ENCODE results near the gene PPP3R2.
"Not testable (repeated sequence)": the region's sequence is repeated elsewhere in the genome, so short reads cannot be mapped to it uniquely, and the experiment has no call there.

PPP3R2 gene

DNA sequence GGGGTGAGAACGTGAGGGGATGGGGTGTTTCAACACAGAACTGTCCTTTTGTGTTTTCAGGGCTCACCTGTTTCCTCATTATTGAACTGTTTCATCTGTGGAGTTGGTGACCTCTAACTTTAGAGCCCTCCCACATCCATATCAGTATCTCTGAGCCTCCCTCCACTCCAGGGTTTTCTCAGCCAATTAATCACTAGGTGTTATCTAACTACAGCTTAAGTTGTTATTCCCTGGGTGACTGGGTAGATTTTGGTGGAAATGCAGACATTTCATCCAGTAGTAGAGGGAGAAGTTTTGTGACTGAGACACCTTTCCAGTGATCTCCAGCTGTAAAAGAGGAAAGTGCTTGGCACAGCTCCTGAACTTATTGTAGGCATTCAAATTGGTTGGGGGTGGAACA, 23.7 kb downstream of the PPP3R2 start:
- H3K9me3 ChIP-seq (ENCODE audit: control insufficient read depth, low read length), result no peaks in the 10 kb centered on the region
- no peak overlapping the region for H3K27ac ChIP-seq (ENCODE audit: insufficient read depth, low read depth, low read length, poor library complexity, severe bottlenecking)
- no peaks in the 10 kb centered on the region for H3K36me3 ChIP-seq (ENCODE audit: control insufficient read depth, insufficient read depth, low read length)
- no peak overlapping the region for H3K4me3 ChIP-seq (ENCODE audit: insufficient read depth, low read depth, low read length)
- H3K4me1 ChIP-seq (ENCODE audit: control insufficient read depth, insufficient read depth, low read length), result no peaks in the 10 kb centered on the region
- H3K27me3 ChIP-seq (ENCODE audit: control insufficient read depth, insufficient read depth, low read length, poor library complexity, severe bottlenecking), result no peaks in the 10 kb centered on the region
- WGBS, 2 experiments, result 96 to 100% methylated on average over 1 of the region's 1 CpG

GRCh38 chr9:101569741-101570501, 24.8 kb downstream of the PPP3R2 start:
- Histone ChIP-seq H3K27me3 (ENCODE audit: control insufficient read depth, insufficient read depth, low read length, poor library complexity, severe bottlenecking) (no peaks in the 10 kb centered on the region), H3K9me3 (ENCODE audit: control insufficient read depth, low read length) (no peaks in the 10 kb centered on the region), H3K36me3 (ENCODE audit: control insufficient read depth, insufficient read depth, low read length) (no peaks in the 10 kb centered on the region), H3K4me3 (ENCODE audit: insufficient read depth, low read depth, low read length) (no peak overlapping the region), H3K4me1 (ENCODE audit: control insufficient read depth, insufficient read depth, low read length) (no peaks in the 10 kb centered on the region), H3K27ac (ENCODE audit: insufficient read depth, low read depth, low read length, poor library complexity, severe bottlenecking) (no peak overlapping the region)
- WGBS, 2 experiments, result 90 to 92% methylated on average over 5 of the region's 5 CpGs

GRCh38 chr9:101567725-101568350, 26.9 kb downstream of the PPP3R2 start:
- Histone ChIP-seq H3K27me3 (ENCODE audit: control insufficient read depth, insufficient read depth, low read length, poor library complexity, severe bottlenecking) (no peaks in the 10 kb centered on the region), H3K4me1 (ENCODE audit: control insufficient read depth, insufficient read depth, low read length) (no peaks in the 10 kb centered on the region), H3K27ac (ENCODE audit: insufficient read depth, low read depth, low read length, poor library complexity, severe bottlenecking) (no peak overlapping the region), H3K36me3 (ENCODE audit: control insufficient read depth, insufficient read depth, low read length) (peaks cover 5% of the 10 kb centered on the region), H3K9me3 (ENCODE audit: control insufficient read depth, low read length) (no peaks in the 10 kb centered on the region), H3K4me3 (ENCODE audit: insufficient read depth, low read depth, low read length) (no peak overlapping the region)
- WGBS, 2 experiments, result 94 to 96% methylated on average over 3 of the region's 3 CpGs

- Histone ChIP-seq H3K36me3 (ENCODE audit: control insufficient read depth, insufficient read depth, low read length) (peaks cover 11% of the 10 kb centered on the region), H3K27ac (ENCODE audit: insufficient read depth, low read depth, low read length, poor library complexity, severe bottlenecking) (no peak overlapping the region), H3K9me3 (ENCODE audit: control insufficient read depth, low read length) (no peaks in the 10 kb centered on the region), H3K4me3 (ENCODE audit: insufficient read depth, low read depth, low read length) (no peak overlapping the region), H3K4me1 (ENCODE audit: control insufficient read depth, insufficient read depth, low read length) (no peaks in the 10 kb centered on the region), H3K27me3 (ENCODE audit: control insufficient read depth, insufficient read depth, low read length, poor library complexity, severe bottlenecking) (no peaks in the 10 kb centered on the region)
- WGBS, 2 experiments, result 77 to 84% methylated on average over 2 to 4 of the region's 5 CpGs
Measured at GRCh38 chr9:101566904-101567724, 27.7 kb downstream of the PPP3R2 start.

DNA sequence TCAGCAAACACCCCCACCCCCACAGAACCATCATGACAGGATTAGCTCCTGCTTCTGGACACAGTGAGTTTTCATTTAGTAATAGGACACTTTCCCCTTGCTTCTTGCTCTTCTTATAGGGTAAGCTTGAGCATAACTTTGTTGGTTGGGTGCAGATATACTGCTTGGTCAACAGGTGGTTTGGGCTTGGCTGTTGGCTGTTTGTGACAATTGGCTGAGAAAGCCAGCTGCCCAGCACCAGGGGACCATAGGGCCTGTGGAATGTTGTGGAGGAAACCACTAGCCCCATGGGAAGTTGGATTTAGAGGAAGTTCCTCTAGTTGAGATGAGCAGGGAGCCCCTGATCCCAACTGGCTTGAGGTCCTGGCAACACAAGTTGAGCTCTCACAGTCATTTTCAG, 30.5 kb downstream of the PPP3R2 start:
- Histone ChIP-seq H3K4me1 (ENCODE audit: control insufficient read depth, insufficient read depth, low read length) (no peaks in the 10 kb centered on the region), H3K9me3 (ENCODE audit: control insufficient read depth, low read length) (no peaks in the 10 kb centered on the region), H3K27ac (ENCODE audit: insufficient read depth, low read depth, low read length, poor library complexity, severe bottlenecking) (no peak overlapping the region), H3K4me3 (ENCODE audit: insufficient read depth, low read depth, low read length) (no peak overlapping the region), H3K27me3 (ENCODE audit: control insufficient read depth, insufficient read depth, low read length, poor library complexity, severe bottlenecking) (no peaks in the 10 kb centered on the region), H3K36me3 (ENCODE audit: control insufficient read depth, insufficient read depth, low read length) (peaks cover 23% of the 10 kb centered on the region)

GRCh38 chr9:101562966-101563365, 31.8 kb downstream of the PPP3R2 start:
- Histone ChIP-seq H3K36me3 (ENCODE audit: control insufficient read depth, insufficient read depth, low read length) (peaks cover 26% of the 10 kb centered on the region), H3K27me3 (ENCODE audit: control insufficient read depth, insufficient read depth, low read length, poor library complexity, severe bottlenecking) (no peaks in the 10 kb centered on the region), H3K4me1 (ENCODE audit: control insufficient read depth, insufficient read depth, low read length) (no peaks in the 10 kb centered on the region), H3K4me3 (ENCODE audit: insufficient read depth, low read depth, low read length) (no peak overlapping the region), H3K9me3 (ENCODE audit: control insufficient read depth, low read length) (no peaks in the 10 kb centered on the region), H3K27ac (ENCODE audit: insufficient read depth, low read depth, low read length, poor library complexity, severe bottlenecking) (no peak overlapping the region)
- 96 to 100% methylated on average over 1 of the region's 1 CpG for WGBS, 2 experiments

DNA sequence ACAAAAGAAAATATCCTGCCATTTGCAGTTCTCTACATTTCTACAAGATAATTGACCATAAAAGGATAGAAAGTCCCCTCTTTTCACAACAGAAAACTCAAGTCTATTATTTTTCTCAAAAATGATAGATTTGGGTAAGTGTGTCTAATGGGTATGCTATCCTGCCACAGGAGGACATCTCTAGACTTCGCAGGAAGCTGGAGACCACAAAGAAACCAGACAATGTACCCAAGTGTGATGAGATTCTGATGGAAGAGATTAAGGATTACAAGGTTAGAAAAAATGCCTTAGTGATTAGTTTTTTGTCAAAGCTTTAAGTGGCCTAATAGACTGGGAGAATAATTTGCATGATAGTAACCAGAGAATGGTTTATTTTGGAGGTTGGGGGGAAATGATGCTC, 33.0 kb downstream of the PPP3R2 start:
- Histone ChIP-seq H3K27ac (ENCODE audit: insufficient read depth, low read depth, low read length, poor library complexity, severe bottlenecking) (no peak overlapping the region), H3K36me3 (ENCODE audit: control insufficient read depth, insufficient read depth, low read length) (peaks cover 36% of the 10 kb centered on the region), H3K4me3 (ENCODE audit: insufficient read depth, low read depth, low read length) (no peak overlapping the region), H3K4me1 (ENCODE audit: control insufficient read depth, insufficient read depth, low read length) (no peaks in the 10 kb centered on the region), H3K27me3 (ENCODE audit: control insufficient read depth, insufficient read depth, low read length, poor library complexity, severe bottlenecking) (no peaks in the 10 kb centered on the region), H3K9me3 (ENCODE audit: control insufficient read depth, low read length) (no peaks in the 10 kb centered on the region)
- 90 to 94% methylated on average over 1 of the region's 1 CpG for WGBS, 2 experiments

- not testable (repeated sequence) for H3K27me3 ChIP-seq (ENCODE audit: control insufficient read depth, insufficient read depth, low read length, poor library complexity, severe bottlenecking); H3K4me1 ChIP-seq (ENCODE audit: control insufficient read depth, insufficient read depth, low read length); H3K27ac ChIP-seq (ENCODE audit: insufficient read depth, low read depth, low read length, poor library complexity, severe bottlenecking); H3K9me3 ChIP-seq (ENCODE audit: control insufficient read depth, low read length); H3K4me3 ChIP-seq (ENCODE audit: insufficient read depth, low read depth, low read length)
- WGBS, 2 experiments, result 76 to 85% methylated on average over 11 to 15 of the region's 18 CpGs
- H3K36me3 ChIP-seq (ENCODE audit: control insufficient read depth, insufficient read depth, low read length), result peaks cover 43% of the 10 kb centered on the region
Measured at GRCh38 chr9:101549472-101550098, 45.2 kb downstream of the PPP3R2 start.

- Histone ChIP-seq H3K27ac (ENCODE audit: insufficient read depth, low read depth, low read length, poor library complexity, severe bottlenecking) (no peak overlapping the region), H3K4me1 (ENCODE audit: control insufficient read depth, insufficient read depth, low read length) (no peaks in the 10 kb centered on the region), H3K27me3 (ENCODE audit: control insufficient read depth, insufficient read depth, low read length, poor library complexity, severe bottlenecking) (no peaks in the 10 kb centered on the region), H3K9me3 (ENCODE audit: control insufficient read depth, low read length) (no peaks in the 10 kb centered on the region), H3K4me3 (ENCODE audit: insufficient read depth, low read depth, low read length) (no peak overlapping the region), H3K36me3 (ENCODE audit: control insufficient read depth, insufficient read depth, low read length) (peaks cover 35% of the 10 kb centered on the region)
- WGBS, 2 experiments, result 96% methylated on average over 14 of the region's 14 CpGs
Measured at GRCh38 chr9:101543098-101543735, 51.6 kb downstream of the PPP3R2 start.
